ENCODE measurements around the gene C21orf91.

DNA sequence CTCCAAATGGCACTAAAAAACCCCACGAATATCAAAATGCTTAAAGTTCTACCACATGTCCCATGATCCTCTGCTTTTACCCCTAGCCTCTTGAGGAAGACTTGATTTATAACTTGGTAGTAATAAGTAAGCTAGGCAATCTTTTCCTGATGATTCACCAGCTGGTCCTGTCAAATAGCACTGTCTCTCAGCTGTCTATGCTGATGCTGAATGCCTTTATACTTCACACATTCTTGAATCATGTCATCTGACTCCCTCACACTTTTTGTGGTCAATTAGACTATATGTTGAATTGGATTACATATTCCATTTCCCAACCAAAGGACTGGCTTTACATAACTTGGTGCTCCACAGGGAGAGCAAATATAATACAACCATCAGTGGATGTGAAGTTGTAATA, 16.6 kb downstream of the C21orf91 start:
- no peak for TF ChIP-seq GABPB1 (CRISPR knock-in tag; IDR thresholded peaks at IDR 0.05)
- TF ChIP-seq, protein P1, sequence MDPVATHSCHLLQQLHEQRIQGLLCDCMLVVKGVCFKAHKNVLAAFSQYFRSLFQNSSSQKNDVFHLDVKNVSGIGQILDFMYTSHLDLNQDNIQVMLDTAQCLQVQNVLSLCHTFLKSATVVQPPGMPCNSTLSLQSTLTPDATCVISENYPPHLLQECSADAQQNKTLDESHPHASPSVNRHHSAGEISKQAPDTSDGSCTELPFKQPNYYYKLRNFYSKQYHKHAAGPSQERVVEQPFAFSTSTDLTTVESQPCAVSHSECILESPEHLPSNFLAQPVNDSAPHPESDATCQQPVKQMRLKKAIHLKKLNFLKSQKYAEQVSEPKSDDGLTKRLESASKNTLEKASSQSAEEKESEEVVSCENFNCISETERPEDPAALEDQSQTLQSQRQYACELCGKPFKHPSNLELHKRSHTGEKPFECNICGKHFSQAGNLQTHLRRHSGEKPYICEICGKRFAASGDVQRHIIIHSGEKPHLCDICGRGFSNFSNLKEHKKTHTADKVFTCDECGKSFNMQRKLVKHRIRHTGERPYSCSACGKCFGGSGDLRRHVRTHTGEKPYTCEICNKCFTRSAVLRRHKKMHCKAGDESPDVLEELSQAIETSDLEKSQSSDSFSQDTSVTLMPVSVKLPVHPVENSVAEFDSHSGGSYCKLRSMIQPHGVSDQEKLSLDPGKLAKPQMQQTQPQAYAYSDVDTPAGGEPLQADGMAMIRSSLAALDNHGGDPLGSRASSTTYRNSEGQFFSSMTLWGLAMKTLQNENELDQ (CRISPR knock-in tag; IDR thresholded peaks at IDR 0.05; ENCODE audit: borderline replicate concordance), result no peak
- TF ChIP-seq, protein P2, sequence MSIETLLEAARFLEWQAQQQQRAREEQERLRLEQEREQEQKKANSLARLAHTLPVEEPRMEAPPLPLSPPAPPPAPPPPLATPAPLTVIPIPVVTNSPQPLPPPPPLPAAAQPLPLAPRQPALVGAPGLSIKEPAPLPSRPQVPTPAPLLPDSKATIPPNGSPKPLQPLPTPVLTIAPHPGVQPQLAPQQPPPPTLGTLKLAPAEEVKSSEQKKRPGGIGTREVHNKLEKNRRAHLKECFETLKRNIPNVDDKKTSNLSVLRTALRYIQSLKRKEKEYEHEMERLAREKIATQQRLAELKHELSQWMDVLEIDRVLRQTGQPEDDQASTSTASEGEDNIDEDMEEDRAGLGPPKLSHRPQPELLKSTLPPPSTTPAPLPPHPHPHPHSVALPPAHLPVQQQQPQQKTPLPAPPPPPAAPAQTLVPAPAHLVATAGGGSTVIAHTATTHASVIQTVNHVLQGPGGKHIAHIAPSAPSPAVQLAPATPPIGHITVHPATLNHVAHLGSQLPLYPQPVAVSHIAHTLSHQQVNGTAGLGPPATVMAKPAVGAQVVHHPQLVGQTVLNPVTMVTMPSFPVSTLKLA (conservative IDR thresholded peaks at IDR 0.05), result no peak
